GM18517 (cell line): ENCODE data around the gene NSUN5.
"Not testable (repeated sequence)": the region's sequence is repeated elsewhere in the genome, so short reads cannot be mapped to it uniquely, and the experiment has no call there.

ENCODE experiments used
- ATAC-seq: cut with Tn5 transposase; IDR thresholded peaks from one replicate; pipeline ENCODE4 v1.9.1; 2021; ENCODE audit warnings: mild to moderate bottlenecking, moderate library complexity; ENCODE audit not compliant: unreplicated experiment

NSUN5 gene

DNA sequence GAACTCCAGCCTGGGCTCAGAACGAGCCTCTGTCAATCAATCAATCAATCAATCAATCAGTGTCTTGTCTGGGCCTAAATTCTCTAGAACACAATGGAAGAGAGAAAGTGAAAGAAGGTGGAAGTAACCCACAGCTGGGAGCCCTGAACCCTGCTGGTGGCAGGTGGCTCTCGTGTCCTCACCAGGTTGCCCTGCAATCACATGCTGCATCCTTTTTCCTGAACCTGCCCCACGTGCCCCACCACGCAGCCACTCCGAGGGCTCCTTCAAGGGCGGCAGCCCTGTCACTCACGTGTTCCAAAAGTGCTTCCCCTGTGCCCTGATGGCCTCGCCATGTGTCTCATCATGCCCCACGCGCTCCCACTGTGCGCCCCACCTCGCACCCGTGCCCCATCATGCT lies 18.8 kb upstream of the NSUN5 start:
- ATAC-seq = not testable (repeated sequence)

DNA sequence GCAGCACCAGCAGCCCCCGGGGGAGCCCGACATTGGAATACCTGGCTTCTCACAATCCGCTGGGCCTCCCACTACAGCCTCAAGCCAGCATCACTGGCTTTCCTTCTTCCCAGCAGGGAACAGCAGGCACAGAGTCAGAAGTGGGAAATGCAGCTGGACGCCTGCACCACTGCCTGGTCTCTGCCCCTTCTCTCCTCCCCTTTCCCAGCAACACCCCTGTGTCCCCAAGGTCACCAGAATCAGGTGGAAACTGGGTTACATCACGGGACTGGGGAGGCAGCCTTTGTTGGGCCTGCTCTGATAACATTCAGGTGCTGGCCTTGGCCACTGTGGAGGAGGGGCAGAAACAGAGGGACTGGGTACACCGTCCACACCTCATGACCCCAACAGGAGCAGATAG lies 16.8 kb upstream of the NSUN5 start:
- ATAC-seq = not testable (repeated sequence)

DNA sequence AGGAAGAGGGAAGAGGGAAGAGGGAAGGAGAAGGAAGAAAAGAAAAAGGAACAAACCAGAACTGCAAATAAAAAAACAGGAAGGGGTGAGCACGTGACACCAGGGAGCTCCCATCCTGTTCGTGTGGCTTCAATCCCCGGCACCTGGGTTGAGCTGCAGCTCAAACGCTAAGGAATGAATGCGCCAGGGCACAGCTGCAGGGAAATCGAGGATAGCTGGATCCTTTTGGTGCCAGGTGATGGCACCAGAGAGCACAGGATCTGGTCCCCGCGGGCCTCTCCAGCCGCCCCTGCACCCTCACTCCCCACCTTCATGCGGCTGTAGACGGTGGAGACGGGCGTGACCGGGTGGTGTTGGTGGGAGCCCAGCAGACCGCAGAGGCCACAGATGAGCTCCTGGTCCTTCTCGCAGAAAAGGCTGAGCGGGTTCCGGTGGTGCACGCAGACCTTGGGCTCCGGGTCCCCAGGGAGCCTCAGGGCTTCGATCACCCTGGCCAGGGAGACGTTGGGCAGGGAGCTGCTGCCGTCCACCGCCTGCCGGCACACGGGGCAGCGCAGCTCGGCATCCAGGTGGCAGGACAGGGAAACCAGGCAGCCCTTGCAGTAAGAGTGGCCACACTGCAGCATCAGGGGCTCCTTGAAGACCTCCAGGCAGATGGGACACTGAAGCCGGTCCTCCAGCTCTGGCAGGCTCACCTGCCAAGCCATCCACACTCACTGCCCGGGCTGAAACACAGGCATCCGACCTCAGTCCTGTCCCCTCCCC lies 15.6 kb upstream of the NSUN5 start:
- ATAC-seq = not testable (repeated sequence)

DNA sequence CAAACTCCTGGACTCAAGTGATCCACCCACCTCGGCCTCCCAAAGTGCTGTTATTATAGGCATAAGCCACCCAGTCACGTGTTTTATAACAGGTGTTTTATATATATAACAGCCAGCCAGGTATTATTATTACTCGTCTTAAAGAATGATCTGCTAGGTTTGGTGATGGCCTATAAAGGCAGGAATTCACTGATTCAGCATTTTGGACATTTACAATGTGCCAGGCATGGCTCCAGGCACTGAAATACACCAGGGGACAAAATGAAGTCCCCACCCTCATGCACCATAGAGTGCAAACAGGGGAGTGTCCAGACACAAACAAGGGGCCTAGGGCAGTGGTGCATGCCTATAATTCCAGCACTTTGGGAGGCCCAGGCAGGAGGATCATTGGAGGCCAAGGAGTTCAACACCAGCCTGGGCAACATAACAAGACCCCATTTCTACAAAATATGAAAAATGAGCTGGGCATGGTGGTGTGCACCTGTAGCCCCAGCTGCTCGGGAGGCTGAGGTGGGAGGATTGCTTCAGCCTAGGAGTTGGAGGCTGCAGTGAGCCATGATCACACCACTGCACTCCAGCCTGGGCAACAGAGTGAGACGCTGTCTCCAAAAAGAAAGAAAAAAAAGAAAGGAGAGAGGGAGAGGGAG lies 14.9 kb upstream of the NSUN5 start:
- ATAC-seq = not testable (repeated sequence)

DNA sequence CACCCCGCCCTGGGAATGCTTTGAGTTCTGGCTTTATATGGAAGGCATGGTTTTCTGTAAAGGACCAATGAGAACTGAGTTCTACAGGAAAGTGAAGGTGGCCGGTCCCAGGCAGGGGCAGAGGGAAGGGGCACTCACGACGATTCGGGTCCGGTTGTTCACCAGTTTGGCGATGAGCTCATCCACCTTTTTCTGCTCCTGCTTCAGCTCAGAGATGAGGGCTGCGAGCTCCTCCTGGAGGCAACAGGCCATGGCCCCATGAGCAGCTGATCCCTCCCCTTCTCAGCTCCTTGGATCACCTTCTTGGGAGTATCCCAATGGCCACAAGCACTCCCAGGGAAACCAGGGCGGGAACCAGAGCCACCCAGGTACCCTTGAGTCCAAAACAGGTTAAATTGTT lies 11.4 kb upstream of the NSUN5 start:
- not testable (repeated sequence) for ATAC-seq

DNA sequence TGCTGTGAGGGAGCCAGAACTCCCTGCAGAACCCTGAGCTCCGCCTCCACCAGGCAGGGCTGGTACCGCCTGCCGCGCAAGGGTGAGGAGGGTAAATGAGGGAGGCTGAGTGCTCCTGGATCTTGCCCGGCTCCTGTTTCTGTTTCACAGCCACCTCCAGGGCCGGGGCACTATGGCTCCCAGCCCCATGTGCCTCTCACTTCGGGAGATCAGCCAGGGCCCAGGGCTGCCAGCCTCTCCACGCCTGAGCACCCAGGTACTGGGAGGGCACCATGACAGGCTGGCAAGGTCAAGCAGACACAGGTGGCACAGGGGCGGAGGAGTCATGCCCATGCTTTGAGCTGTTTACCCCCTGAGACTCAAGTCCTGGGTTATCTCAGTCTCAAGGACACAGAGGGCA lies 10.9 kb upstream of the NSUN5 start:
- ATAC-seq = not testable (repeated sequence)

DNA sequence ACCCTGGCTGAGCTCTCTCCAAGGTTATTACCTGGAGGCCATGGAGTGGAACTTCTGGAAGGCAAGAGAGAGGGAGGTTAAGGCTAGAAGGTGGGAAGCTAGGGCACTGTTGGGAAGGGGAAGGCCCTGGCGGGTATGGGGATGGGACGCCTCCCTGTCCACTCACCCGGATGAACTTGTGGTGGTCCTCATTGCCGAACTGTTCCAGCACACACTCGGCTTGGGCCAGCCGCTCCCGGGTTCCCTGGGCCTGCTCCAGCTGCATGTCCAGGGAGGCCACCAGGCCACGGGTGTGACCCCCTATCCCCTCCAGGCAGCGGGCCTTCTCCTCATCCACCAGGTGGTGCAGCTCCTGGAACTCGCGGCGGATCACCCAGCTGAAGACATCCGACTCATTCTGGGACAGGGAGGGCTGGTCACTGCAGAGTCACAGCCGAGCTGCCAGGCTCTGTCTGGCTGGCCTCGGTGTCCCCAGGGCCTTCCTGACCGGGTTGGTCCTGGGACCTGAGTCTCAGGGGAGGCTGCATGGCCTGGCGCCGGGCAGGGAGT lies 10.1 kb upstream of the NSUN5 start:
- not testable (repeated sequence) for ATAC-seq

DNA sequence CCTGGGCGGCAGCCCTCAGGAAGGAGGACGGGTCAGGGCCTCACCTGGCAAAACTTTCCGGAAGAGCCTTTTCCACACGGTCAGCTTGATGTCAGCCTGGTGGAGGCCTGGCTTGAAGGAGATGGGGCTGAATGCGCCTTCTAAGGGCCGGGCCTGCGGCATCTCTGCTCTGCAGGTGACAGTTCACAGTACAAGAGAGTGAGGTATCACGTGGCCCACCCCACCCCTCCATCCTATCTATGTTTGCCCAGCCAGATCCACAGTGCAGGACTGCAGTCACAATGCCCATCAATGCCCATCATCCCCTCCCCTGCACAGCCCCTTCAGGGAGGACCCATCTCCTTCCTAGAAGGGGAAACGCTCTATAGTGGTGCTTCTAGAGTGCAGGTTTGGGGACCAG lies 7.9 kb upstream of the NSUN5 start:
- no peak for ATAC-seq

DNA sequence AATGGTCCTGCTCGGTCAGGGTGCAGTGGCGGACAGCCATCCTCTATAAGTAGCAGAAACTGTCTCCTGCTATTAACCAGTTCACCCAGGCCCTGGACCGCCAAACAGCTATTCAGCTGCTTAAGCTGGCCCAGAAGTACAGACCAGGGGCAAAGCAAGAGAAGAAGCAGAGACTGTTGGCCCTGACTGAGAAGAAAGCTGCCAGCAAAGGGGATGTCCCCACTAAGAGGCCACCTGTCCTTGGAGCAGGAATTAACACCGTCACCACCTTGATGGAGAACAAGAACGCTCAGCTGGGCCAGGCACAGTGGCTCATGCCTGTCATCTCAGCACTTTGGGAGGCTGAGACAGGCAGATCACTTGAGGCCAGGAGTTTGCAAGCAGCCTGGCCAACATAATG lies 5.6 kb upstream of the NSUN5 start:
- ATAC-seq = no peak

DNA sequence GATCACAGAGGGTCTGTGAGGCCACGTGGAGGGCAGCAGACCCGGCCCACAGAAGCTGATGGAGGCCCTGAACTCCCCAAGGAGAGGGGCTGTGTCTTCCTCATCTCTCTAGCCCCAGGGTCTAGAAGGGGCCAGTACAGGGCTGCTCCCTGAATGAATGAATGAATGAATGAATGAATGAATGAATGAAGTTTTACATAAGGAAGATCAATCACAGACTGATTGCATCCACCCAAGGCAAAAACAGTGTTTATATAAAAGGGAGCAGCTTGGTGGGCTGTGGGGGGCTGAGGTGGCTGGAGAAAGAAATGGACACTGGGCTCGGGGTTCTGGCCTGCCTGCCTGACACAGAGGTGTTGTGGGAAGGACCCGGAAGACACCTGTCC lies 4.9 kb upstream of the NSUN5 start:
- ATAC-seq = no peak

DNA sequence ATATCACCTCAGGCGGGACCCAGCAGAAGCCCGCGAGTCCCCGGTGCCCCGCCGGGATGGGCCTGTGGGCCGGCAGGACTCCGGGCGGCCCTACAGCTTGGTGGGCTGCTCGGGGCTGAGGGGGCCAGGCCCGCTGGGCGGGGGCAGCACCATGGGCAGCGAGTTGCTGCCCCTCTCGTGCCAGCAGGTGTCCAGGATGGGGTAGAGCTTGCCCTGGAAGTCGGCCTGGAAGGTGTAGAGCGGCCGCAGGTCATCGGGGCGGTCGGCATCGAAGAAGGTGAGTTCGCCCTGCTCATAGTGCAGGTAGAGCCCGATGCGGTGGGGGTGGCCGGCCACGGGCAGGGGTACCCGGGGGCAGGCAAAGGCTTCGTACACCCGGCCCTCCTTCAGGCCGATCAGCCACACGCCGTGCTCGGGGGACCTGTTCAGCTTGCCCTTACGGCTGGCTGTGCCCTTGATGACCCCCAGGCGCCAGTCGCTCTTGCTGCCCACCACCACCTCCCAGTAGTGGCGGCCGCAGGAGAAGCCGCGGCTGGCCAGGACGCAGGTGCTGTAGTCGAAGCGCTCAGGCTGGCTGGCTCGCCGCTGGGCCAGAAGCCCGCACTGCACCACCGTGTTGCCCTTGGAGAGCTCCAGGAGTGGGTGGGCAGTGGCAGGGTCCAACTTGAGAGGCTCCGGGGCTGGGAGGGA lies 4.3 kb upstream of the NSUN5 start:
- no peak for ATAC-seq

DNA sequence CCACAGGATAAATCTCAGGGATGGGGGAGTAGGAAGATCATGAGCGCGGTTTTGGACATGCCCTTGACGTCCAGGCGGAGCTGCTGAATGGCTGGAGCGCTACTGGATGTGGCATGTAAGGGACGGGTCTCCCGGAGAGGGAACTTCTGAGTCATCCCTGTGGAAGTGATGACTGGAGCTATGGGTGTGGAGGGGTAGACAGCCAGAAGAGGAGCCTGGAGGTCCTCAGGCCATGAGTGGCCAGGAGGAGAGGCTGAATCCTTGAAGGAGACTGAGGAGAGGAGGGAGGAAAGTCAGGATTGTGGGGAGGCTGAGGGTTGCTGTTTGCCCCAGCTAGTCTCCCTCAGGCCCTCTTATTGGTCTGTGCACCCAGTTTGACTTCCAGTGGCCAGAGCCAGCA lies 2.8 kb upstream of the NSUN5 start:
- ATAC-seq = not testable (repeated sequence)

DNA sequence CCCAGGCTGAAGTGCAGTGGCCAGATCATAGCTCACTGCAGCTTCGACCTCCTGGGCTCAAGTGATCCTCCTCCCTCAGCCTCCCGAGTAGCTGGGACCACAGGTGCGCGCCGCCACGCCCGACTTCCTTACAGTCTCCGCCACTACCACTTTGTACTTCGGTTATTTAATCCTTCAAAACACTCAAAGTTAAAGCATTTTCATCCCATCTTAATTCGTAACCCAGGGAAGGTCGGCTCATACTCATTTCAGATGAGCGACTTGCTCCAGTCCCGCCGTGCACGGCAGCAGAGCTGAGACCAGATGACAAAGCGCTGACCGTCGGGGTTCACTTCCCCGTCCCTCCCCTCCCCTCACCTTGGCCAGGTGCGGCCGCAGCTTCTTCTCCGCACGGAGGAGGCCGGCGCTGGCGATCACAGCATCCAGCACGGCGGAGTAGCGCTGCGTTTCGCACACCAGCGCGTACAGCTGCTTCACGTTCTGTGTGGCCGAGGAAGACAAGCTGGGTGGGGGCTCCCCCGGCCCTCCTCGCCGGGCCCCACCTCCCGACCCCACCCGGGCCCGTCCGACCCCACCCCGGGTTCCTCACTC lies 457 bp downstream of the NSUN5 start:
- ATAC-seq = peak; percentile 30

DNA sequence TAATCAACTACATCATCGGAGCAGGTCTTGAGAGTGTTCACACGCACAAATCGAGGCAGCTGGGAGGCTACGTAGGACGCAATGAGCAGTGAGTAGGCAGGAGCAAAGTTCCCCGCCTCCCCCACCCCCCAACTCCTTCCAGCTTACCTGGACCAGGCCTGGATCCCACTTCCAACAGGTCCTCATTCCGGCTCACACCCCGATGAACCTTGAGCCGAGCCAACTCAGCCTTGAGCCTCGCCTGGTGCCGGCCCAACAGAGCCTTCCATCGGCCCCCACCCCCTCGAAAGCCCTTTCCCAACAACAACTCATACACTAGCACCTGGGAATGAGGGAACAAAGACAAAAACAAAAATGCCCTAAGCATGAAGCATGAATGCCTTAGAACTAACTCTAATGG lies 1.2 kb downstream of the NSUN5 start:
- ATAC-seq = no peak

DNA sequence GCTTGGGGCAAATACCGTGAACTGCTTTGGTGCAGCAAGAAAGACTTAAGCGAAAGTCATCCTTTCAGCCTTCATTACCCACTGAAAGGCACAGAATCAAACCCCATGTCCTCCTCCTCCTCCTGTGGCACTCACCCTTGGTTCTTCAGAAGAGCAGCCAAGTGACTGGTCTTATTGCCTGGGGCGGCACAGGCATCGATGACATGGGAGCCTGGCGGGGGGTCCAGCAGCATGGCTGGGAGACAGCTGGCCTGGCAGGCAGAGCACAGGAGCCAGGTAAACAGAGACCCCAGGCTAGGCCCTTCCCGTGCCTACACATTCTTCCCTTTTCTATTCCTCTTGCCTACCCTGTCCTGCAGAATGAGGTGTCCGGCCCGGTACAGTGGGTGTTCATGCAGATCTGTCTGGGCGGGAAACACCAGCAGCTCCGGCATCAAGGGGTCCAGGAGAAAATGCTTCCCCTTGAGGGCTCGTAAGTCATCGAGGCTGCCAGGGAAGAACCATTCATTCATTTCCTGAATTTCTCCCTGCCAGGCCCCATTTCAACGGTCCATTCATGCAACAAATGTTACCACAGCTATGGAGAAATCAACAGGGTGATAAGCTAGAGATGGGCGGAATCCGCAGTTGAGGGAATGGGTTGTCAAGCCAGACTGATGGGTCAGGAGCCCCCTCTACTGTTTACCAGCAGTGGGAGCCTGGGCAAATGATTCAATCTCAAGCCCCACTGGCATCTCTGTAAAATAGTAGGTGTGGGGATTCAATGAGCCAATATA lies 3.8 kb downstream of the NSUN5 start:
- ATAC-seq = not testable (repeated sequence)

DNA sequence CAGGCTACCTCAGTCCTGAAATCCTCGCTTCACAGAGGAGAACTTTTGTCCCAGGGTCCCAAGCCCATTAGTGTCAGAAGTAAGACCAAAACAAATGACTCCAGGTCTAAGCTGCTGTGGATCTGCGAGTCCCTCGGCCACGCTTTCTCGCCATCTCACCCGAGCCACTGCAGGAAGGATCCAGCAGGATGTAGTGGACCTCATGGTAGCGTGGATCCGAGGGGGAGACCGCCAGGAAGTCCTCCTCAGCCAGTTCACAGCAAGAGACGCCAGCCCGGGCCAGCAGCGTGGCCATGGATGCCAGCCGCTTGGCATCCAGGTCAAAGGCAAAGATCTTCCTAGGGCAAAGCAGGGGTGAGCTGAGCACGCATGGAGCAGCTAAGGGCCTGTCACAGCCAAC lies 4.6 kb downstream of the NSUN5 start:
- no peak for ATAC-seq

DNA sequence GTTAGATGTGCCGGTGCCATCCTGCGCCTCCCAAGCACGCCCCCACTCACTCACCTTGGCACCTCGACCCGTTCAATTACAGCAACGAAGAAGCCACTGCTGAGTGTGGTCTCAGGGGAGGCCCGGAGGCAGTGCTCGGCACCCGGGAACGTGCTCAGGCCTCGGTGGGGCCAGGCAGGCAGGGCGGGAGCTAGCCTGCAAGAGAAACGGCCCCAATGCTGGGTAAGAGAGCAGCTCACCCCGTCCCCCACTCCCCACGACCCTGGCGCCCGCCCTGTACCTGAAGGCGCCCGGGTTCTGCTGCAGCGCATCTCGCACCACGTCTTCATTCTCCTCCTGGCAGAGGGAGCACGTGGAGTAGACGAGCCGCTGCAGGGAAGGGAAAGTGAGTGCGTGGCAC lies 5.1 kb downstream of the NSUN5 start:
- no peak for ATAC-seq

DNA sequence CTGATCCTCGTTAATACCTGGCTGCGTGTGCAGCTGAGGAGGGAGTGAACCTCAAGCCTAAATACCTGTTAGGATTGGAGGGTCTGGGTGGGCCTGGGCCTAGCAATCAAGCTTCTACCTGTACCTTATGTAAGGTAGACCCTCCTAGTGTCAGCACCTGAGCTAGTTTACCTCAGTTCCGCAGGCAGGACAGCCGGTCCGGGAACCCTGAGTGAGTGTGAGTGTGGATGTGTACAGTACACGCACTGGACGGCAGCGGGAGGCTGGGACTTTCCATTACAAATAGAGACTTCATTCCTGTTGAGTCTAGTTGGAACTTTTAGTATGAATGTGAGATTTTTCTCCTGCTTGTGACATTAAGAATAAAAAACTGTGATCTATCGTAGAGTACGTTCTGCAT lies 5.8 kb downstream of the NSUN5 start:
- ATAC-seq = not testable (repeated sequence)

DNA sequence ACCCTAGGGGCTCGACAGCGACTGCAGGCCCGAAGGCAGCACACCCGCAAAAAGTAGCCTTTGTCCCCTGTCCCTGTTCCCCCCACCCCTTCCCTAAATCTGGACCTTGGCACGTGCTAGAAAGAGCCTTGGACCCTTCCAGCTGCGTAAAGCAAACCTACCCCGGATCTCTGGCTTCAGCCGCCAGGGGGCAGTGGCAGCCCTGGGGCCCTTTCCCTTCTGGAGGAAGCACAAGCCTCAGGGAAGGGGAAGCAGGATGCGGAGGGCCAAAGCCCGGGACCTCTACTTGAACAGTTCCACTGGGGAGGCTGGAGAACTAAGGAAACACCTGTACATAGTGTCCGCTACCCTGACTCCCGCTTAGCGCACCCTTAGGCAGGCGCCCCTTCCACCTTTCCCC lies 7.5 kb downstream of the NSUN5 start:
- not testable (repeated sequence) for ATAC-seq

DNA sequence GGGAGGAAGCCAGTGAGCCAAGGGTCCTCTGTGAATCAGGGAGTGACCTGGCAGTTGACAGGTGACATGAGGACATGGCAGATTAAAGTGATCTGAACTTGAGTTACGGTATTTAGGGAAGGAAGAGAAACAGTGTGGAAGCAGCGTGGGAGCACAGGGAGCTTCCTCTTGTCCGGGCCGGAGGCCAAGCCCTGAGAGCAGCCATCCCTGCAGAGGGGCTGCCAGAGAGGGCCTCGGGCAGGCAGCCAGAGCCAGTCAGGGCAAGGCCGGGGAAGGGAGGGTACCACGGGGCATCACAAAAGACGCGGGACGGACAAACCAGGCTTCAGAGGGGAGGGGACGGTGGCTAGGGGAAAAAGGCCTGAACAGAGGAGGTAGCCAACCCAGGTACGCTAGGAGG lies 8.8 kb downstream of the NSUN5 start:
- ATAC-seq = not testable (repeated sequence)

DNA sequence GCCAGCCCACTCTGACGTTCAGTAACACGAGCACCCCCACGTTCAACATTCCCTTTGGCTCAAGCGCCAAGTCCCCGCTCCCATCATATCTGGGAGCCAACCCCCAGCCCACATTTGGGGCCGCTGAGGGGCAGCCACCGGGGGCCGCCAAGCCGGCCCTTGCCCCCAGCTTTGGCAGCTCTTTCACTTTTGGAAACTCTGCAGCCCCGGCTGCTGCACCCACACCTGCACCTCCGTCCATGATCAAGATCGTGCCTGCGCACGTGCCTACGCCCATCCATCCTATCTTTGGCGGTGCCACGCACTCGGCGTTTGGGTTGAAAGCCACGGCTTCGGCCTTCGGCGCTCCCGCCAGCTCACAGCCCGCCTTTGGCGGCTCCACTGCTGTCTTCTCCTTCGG lies 10.9 kb downstream of the NSUN5 start:
- not testable (repeated sequence) for ATAC-seq
